ENCODE data around the gene ARFRP1.

The ARFRP1 gene, protein sequence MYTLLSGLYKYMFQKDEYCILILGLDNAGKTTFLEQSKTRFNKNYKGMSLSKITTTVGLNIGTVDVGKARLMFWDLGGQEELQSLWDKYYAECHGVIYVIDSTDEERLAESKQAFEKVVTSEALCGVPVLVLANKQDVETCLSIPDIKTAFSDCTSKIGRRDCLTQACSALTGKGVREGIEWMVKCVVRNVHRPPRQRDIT

DNA sequence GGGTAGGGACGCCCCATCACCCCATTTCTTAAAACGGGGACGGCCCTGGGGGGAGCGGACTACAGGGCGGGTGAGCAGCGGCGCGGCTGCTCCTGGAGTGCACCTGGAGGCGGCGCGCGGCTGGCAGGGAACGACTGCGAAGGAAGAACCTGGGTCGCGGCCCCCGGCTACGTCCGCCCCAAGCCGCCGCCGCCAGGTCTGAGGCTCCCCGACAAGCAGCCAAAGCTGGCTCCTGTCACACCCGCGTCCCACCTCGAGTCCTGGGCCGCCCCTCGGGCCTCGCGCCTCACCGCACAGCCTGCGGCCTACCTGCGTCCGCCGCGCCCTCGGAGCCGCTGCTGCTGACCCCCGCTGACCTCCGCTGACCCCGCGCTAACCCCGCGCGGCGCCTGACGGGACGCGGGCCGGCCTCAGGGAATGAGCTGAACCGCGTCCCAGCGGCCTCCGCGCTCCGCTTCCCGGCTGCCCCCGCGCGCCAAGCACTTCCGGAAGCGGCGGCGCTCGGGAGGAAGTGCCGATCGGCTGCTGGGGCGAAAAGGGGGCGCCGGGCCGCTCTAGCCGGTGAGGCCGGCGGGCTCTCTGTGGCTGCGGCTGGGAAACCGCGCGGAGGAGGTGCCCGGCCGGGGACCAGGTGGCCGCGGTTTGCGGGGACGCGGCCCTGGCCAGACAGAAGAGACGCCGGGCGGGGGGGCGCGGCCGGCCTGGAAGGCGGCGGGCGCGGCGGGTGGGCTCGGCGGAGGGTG is at the start of gene ARFRP1, which contains the start of gene ZGPAT:
TSS of gene ARFRP1 (minus strand) at position 419 of the 743 bp plus-strand sequence. CDS start 885 bp downstream, outside the sequence.
TSS of gene ZGPAT (plus strand) at position 482 of the 743 bp plus-strand sequence. CDS start 542 bp downstream, outside the sequence.
- Histone ChIP-seq H4K20me1 (peaks cover 85% of the 10 kb centered on the region), H3K4me2 (peak within 1 kb of the TSS; percentile 97), H3K27me3 (no peaks in the 10 kb centered on the region), H3K9me3 (peaks cover 6% of the 10 kb centered on the region), H3K4me1 (peaks cover 44% of the 10 kb centered on the region), H3K27ac (peak within 1 kb of the TSS; percentile 86), H3K9ac (peak within 1 kb of the TSS; percentile 93), H3K36me3 (peaks cover 81% of the 10 kb centered on the region), H3K4me3 (peak within 1 kb of the TSS; percentile 97)
- no peak for TF ChIP-seq Cebpa-rat (IDR thresholded peaks at IDR 0.05)

GRCh38 chr20:63756648-63756991 is 48.8 kb upstream of the ARFRP1 start:
- Histone ChIP-seq H3K4me1 (peaks cover 23% of the 10 kb centered on the region), H3K27me3 (no peaks in the 10 kb centered on the region), H3K27ac (no peak overlapping the region), H3K4me2 (peak overlapping the region; percentile 15), H3K9me3 (no peaks in the 10 kb centered on the region), H3K36me3 (no peaks in the 10 kb centered on the region), H3K4me3 (no peak overlapping the region), H4K20me1 (no peaks in the 10 kb centered on the region), H3K9ac (no peak overlapping the region)
- TF ChIP-seq Cebpa-rat (IDR thresholded peaks at IDR 0.05): no peak

DNA sequence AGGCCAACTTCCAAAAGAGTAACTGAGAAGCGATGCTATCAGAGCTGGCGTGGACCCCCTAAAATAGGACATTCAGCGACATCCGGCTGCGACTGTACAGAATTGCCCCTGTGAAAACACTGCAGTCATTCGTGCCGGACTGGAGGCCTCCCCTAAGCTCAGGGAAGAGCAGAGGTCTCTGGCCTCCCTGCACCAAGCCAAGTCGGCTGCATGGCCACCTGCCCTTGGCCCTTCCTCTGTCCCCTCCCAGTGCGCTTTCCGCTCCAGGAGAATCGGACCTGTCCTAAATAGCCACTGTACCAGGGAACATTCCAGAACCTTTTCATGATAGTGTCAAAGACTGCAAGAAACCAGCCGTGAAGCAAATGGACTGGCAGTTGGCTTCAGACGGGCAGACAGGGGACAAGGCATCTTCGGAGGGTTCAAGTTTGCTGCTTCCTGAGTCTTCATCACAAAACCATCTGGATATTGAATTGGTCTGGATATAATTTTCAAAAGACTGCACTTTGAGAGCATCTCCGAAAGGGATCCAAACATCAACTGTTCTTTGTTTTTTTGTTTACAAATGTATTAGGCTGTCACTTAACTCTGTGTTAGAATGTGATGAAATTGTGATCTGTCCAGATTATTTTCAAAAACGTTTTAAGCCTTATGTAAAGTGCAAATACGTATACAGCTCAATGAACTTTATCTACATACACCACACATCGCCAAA is 48.3 kb upstream of the ARFRP1 start:
- Histone ChIP-seq H3K4me3 (no peak overlapping the region), H3K9ac (no peak overlapping the region), H3K4me1 (peaks cover 27% of the 10 kb centered on the region), H3K27ac (no peak overlapping the region), H3K4me2 (peak overlapping the region; percentile 15), H3K27me3 (no peaks in the 10 kb centered on the region), H4K20me1 (no peaks in the 10 kb centered on the region), H3K9me3 (no peaks in the 10 kb centered on the region), H3K36me3 (no peaks in the 10 kb centered on the region)
- TF ChIP-seq Cebpa-rat (IDR thresholded peaks at IDR 0.05): no peak

- Histone ChIP-seq H3K9me3 (no peaks in the 10 kb centered on the region), H3K4me3 (no peak overlapping the region), H3K36me3 (no peaks in the 10 kb centered on the region), H3K27ac (no peak overlapping the region), H4K20me1 (no peaks in the 10 kb centered on the region), H3K4me1 (peaks cover 48% of the 10 kb centered on the region), H3K9ac (no peak overlapping the region), H3K4me2 (no peak overlapping the region), H3K27me3 (no peaks in the 10 kb centered on the region)
- no peak for TF ChIP-seq Cebpa-rat (IDR thresholded peaks at IDR 0.05)
Observed at GRCh38 chr20:63754008-63754407, 46.2 kb upstream of the ARFRP1 start.

DNA sequence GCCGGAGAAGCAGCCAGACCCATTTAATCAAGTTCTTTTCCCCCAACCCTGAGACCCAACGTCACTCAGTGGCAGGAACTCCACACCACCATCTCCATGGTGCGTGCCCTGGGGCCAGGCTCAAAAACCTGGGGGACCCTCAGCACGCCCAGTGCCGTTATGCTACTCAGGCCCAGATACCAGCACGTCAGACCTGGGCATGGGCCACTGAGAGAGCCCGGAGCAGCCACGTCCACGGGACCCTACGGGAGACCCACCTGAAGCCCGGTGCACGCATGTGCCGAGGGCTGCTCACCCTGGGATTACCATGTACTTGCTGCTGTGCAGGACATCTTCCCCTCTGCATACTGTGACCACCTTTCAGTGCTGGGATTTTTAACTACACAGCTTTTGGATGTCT is 45.6 kb upstream of the ARFRP1 start:
- no peak overlapping the region for H3K9ac ChIP-seq
- no peak overlapping the region for H3K27ac ChIP-seq
- no peak for TF ChIP-seq Cebpa-rat (IDR thresholded peaks at IDR 0.05)
- no peak overlapping the region; the same call in 1 of the 2 replicates for H3K4me2 ChIP-seq
- H3K4me1 ChIP-seq: peaks cover 54% of the 10 kb centered on the region
- no peaks in the 10 kb centered on the region for H3K27me3 ChIP-seq
- no peaks in the 10 kb centered on the region for H3K36me3 ChIP-seq
- no peaks in the 10 kb centered on the region for H4K20me1 ChIP-seq
- H3K9me3 ChIP-seq: no peaks in the 10 kb centered on the region
- no peak overlapping the region for H3K4me3 ChIP-seq

DNA sequence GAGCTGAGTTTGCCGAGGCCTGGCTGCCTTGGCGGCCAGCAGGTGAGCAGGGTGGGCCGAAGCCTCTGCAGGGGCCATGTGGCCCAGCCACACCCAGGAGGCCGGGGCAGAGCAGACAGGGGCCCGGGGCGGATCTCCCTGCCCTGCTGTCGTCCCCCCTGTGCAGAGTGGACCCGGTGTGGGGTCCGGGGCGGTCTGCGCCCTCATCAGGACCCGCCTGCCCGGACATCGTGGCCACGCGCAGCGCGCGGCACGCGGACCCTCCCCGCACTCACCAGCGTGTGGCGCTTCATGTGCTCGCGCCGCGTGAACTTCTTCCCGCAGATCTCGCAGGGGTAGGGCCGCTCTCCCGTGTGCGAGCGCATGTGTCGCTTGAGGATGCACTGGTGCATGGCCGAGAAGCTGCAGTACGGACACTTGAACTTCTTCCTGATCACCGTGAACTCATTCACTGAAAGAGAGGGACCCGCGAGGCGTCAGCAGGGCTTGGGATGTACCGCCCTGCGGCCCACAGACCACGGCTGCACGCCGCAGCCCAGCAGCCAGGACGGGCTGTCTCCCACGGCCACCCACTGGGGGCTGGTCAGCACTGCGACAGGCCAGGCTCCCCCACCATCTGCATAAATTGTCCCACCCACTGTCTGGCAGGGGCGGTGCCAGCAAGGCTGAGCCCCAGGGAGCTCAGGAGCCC is 44.8 kb upstream of the ARFRP1 start:
- no peak overlapping the region for H3K27ac ChIP-seq

GRCh38 chr20:63751471-63752271 is 43.9 kb upstream of the ARFRP1 start:
- H3K4me2 ChIP-seq: peak overlapping the region; percentile 93
- peak overlapping the region; percentile 72 for H3K27ac ChIP-seq
- H3K9me3 ChIP-seq: no peaks in the 10 kb centered on the region
- peak overlapping the region; percentile 46; the same call in 1 of the 2 replicates for H3K4me3 ChIP-seq
- no peak for TF ChIP-seq Cebpa-rat (IDR thresholded peaks at IDR 0.05)
- H3K4me1 ChIP-seq: peaks cover 66% of the 10 kb centered on the region
- no peaks in the 10 kb centered on the region for H3K27me3 ChIP-seq
- H3K36me3 ChIP-seq: no peaks in the 10 kb centered on the region
- no peaks in the 10 kb centered on the region for H4K20me1 ChIP-seq
- peak overlapping the region; percentile 66; the same call in 1 of the 2 replicates for H3K9ac ChIP-seq

More for the DNA sequence above, 44.8 kb upstream of the ARFRP1 start:
- Histone ChIP-seq H3K4me3 (no peak overlapping the region), H3K4me1 (peaks cover 62% of the 10 kb centered on the region), H3K36me3 (no peaks in the 10 kb centered on the region), H4K20me1 (no peaks in the 10 kb centered on the region), H3K9me3 (no peaks in the 10 kb centered on the region), H3K4me2 (peak overlapping the region; percentile 48), H3K27me3 (no peaks in the 10 kb centered on the region), H3K9ac (no peak overlapping the region)
- TF ChIP-seq Cebpa-rat (IDR thresholded peaks at IDR 0.05): no peak

DNA sequence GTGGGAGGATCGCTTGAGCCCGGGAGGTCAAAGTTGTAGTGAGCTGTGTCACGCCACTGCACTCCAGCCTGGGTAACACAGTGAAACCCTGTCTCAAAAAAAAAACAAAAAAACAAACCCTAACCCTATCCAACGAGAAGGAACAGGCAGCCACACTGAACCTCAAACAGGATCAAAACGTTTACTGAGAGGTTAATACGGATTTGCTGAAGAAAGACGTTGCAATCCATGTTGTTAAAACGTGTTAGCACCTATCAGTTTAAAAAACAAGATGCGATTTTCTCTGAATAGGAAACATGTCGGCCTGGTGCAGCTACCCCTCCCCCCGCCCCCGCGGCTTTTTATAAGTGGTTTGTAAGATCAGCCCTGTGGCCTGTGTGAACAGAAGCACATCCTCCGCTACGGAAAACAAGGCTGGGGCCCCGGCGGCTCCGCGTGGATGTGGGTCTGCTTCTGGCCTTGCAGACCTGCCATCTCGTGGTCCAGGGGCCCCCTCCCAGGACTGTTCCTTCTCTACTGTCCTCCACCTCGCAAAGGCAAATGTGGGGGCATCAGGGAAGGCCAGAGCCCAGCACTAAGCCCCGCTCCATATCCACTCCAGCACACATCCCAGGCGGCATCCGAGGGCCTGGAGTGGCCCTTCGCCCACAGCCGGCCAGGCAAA is 43.2 kb upstream of the ARFRP1 start:
- peaks cover 66% of the 10 kb centered on the region for H3K4me1 ChIP-seq
- no peaks in the 10 kb centered on the region for H3K9me3 ChIP-seq
- H3K4me3 ChIP-seq: peak overlapping the region; percentile 46; the same call in 1 of the 2 replicates
- no peaks in the 10 kb centered on the region for H4K20me1 ChIP-seq
- no peaks in the 10 kb centered on the region for H3K27me3 ChIP-seq
- H3K4me2 ChIP-seq: peak overlapping the region; percentile 93
- TF ChIP-seq Cebpa-rat (IDR thresholded peaks at IDR 0.05): no peak
- H3K9ac ChIP-seq: peak overlapping the region; percentile 66; the same call in 1 of the 2 replicates
- no peaks in the 10 kb centered on the region for H3K36me3 ChIP-seq
- peak overlapping the region; percentile 72 for H3K27ac ChIP-seq

All from BLaER1 (cell line).